Stimulated activated naive CD8-positive, alpha-beta T cell treated with anti-CD3 and anti-CD28 coated beads, Interleukin-15, Interleukin-2, amounts not matched to agents 100 U/mL and 50 U/mL, for 24 hours (primary cell): ENCODE measurements around the gene TCP11L2.
"Not testable (repeated sequence)": the region's sequence is repeated elsewhere in the genome, so short reads cannot be mapped to it uniquely, and the experiment has no call there.

Experiments used
- ATAC-seq: fragments of 150-1000 bp; cut with Tn5 transposase; one replicate; pipeline ENCODE4 v1.10.0; 2021
- DNase-seq: peaks from one replicate; pipeline ENCODE4 v3.0.0; 2021

TCP11L2 gene

DNA sequence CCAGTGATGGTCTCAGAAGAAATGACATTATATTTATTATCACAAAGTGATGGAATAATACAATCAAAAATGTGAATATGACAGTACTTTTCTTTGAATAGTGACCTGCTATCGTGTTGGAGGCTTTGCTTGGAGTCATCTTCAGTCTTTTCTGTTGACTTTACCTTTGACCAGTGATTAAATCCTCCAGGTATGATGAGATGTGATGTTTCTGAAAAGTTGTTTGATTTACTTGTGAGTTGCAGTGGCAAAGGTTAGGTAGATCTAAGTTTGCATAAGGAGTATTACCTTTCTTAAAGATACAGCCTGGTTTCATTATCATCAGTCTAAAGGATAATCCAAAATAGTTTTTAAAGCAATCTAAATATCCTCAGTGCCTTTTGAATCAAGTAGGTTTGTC lies 4.6 kb downstream of the TCP11L2 start:
- no peak for DNase-seq
- no peak for ATAC-seq

DNA sequence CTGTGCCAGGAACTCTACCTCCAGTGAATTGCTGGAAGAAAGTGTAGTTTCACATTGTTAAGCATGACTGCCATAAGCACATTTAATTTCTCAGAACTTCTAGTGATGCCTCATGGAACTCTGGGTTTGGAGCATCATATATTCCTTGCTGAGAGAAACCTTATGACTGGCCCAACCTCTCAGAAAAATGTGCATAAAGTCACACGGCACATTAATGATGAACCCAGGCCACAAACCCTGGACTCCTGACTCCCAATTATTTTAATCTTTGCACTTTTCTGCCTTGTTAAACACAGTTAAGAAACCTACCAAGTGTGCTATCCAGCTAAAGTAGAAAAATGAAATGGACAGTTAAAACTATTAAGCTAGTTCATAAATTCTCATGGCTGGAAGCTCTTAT lies 5.6 kb downstream of the TCP11L2 start:
- peak; percentile 29 for ATAC-seq
- no peak for DNase-seq

DNA sequence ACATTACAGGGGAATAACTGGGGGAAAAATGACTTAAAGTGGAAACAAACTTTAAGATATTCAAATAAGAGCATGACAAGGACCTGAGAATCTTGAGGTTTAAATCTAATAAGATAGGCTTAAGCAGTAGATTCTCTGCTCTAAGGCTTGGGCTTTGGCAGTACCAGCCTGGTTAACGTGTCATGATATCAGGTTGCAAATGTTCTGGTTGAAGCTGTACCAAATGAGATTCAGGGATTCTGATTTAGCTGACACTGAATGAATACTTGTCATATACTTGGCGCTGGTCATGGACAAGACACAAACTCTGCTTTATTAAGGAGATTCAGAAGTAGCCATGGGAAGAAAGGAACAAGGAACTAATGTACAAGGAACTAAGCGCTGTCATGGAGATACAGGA lies 6.1 kb downstream of the TCP11L2 start:
- DNase-seq = no peak
- ATAC-seq = no peak

DNA sequence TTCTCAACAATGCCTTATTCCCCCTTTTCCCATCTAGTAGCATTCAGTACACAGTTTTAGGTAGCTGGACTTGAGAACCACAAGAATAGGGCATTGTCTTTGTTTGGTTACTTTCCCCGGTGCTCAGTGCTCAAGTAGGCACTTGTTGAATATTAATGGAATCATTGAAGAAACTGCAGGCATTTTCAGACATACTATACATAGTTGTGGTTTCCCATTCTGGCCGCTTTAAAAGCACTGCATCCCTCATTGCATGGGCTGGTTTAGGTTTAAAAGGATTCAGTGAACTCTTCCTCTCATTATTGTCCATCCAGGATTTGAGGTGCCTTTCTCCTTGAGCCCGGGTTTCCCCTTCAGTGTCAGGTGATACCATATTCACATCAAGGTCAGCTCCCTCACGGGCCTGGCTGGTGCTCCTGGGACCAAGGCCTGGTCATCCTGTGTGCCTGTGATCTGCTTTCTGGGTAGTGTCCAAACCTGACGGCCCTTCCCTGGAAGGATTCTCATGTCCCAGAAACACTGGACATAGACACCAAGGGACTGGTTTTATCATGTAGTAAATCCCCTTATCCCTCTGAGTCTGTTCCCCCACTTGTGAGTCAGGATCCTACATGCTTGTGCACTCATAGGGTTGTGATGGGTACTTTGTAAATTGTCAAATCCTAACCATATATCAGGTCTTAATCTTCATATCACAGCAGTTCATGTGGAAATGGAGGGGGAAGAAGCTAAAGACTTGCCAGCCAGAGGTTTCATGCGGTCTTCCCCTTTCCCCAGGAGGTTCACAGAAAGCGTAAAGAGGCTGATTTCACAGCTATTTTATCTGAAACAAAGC lies 7.4 kb downstream of the TCP11L2 start:
- DNase-seq (no peak), ATAC-seq (no peak)

GRCh38 chr12:106310687-106311086 lies 8.2 kb downstream of the TCP11L2 start:
- DNase-seq (no peak), ATAC-seq (peak; percentile 8)

GRCh38 chr12:106311139-106311538 lies 8.6 kb downstream of the TCP11L2 start:
- DNase-seq (no peak), ATAC-seq (no peak)

DNA sequence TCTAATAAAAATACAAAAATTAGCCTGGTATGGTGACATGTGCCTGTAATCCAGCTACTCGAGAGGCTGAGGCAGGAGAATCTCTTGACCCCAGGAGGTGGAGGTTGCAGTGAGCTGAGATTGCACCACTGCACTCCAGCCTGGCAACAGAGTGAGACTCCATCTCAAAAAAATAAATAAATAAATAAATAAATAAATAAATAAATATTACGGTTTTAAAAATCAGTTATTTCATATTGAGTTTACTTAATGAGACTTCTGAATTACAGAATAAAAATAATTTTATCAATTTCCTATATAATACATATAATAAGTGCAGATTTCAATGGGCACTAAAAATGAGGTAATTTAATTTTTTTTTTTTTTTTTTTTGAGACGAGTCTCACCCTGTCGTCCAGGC lies 10.9 kb downstream of the TCP11L2 start:
- DNase-seq, ATAC-seq: not testable (repeated sequence)

GRCh38 chr12:106315523-106315922 lies 13.0 kb downstream of the TCP11L2 start:
- DNase-seq (no peak), ATAC-seq (no peak)

- DNase-seq (no peak), ATAC-seq (no peak)
Measured at GRCh38 chr12:106317406-106318082, 15.0 kb downstream of the TCP11L2 start.

GRCh38 chr12:106321139-106321850 lies 18.8 kb downstream of the TCP11L2 start:
- no peak for ATAC-seq
- DNase-seq = no peak

DNA sequence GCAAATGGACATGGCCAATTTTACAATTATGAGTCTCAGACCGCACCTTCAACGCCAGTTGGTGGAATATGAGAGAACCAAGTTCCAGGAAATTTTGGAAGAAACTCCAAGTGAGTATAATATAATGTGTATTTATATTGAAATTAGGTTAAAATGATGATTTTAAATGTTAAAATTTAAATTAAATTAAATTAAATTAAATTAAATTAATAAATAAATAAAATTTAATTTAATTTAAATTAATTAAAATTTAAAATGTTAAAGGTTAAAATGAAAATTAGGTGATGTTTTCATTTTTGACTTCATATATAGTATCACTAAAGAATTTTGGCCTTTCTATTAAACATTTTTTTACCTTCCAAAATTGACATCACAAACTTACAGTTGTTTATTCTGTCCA lies 21.0 kb downstream of the TCP11L2 start:
- ATAC-seq (no peak), DNase-seq (no peak)

- DNase-seq (no peak), ATAC-seq (no peak)
Measured at GRCh38 chr12:106327309-106327869, 24.9 kb downstream of the TCP11L2 start.

- DNase-seq (no peak), ATAC-seq (no peak)
Measured at GRCh38 chr12:106328735-106329134, 26.2 kb downstream of the TCP11L2 start.

DNA sequence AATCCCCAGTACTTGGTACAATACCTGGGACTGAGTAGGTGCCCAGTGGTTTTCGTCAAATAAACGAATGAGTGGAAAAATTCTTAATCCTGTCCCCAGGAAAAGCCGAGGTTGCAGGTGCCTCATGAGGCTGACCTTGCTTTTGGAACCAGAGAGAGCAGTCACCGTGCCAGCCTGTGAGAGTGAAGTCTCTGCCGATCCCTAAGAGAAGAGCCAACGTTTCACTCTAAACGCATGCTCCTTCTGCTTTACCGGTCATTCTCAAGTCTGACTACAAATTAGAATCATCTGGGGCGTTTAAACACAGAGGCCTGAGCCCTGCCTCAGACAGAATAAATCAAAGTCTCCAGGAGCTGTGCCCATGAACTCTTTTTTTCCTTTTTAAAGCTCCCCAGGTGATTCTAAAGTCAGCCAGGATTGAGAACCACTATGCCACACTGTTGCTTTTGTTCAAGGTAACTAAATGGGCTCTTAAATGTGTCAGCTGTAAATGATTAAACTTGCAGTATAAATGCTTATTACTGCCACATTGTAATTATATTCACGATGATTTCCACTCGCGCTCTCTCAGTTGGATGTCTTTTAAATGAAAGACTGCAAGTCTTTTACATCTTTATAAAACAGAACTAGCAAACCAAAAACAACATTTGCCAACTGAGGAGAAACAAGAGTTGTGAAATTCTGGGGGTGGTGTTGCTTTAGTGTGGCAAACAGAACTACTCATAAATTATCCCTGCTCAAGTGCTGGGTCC lies 26.9 kb downstream of the TCP11L2 start:
- ATAC-seq = no peak
- no peak for DNase-seq

- no peak for ATAC-seq
- no peak for DNase-seq
Measured at GRCh38 chr12:106331599-106331998, 29.1 kb downstream of the TCP11L2 start.

GRCh38 chr12:106332536-106332935 lies 30.0 kb downstream of the TCP11L2 start:
- ATAC-seq (no peak), DNase-seq (no peak)

- no peak for DNase-seq
- ATAC-seq = no peak
Measured at GRCh38 chr12:106333010-106333409, 30.5 kb downstream of the TCP11L2 start.

DNA sequence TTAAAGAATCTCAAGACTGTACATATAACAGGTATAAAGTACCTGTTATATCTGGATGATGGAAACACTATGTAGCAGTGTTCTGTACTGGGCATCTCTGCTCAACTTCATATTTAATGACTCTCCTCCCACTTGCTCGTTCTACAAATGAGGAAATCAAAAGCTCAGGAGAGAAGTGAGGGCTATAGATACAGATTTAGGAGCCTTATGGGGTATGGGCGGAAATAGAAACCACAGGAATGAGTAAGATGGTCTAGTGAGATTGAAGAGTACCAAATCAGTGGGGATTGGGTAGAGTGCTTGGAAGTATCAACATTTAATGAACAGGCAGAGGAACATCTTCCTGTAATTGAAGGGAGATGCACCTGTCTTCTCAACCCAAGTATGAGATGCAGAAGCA lies 31.2 kb downstream of the TCP11L2 start:
- DNase-seq (no peak), ATAC-seq (no peak)

GRCh38 chr12:106341086-106341877 lies 38.7 kb downstream of the TCP11L2 start:
- ATAC-seq (no peak), DNase-seq (no peak)

GRCh38 chr12:106342397-106343213 lies 40.1 kb downstream of the TCP11L2 start:
- DNase-seq = no peak
- ATAC-seq = no peak
